Tibial artery (tissue), 4 donors: Measurements from ENCODE around the gene DGAT2.

Source experiments
- DNase-seq, 2 donors: peaks; one replicate each; pipeline ENCODE4 v3.0.0-alpha.2; 2019
- H3K27ac ChIP-seq, 2 donors: fragments of 200-600 bp; sonication (generic) in 1 of 2; 1 replicate in 1 of 2; 2 replicates in 1 of 2; pipeline ENCODE4 v1.5.1; 2018 to 2019; ENCODE audit warnings: mild to moderate bottlenecking in 1 of 2
- H3K27me3 ChIP-seq, 2 donors: fragments of 200-600 bp; sonication (generic) in 1 of 2; one replicate each; pipeline versions ENCODE4 v1.5.1 to v1.6.0; 2016 to 2019
- H3K36me3 ChIP-seq, 3 donors: fragments of 200-600 bp; sonication (generic) in 2 of 3; one replicate each; pipeline ENCODE4 v1.5.1; 2016 to 2019; ENCODE audit warnings: mild to moderate bottlenecking in 2 of 3
- H3K4me1 ChIP-seq, 4 donors: fragments of 200-600 bp; sonication (generic) in 2 of 4; 1 replicate in 3 of 4; 2 replicates in 1 of 4; pipeline ENCODE4 v1.5.1; 2016 to 2019
- H3K4me3 ChIP-seq, 2 donors: fragments of 200-600 bp; sonication (generic) in 1 of 2; 1 replicate in 1 of 2; 2 replicates in 1 of 2; pipeline ENCODE4 v1.5.1; 2018 to 2019; ENCODE audit warnings: mild to moderate bottlenecking in 2 of 2
- H3K9me3 ChIP-seq, 3 donors: fragments of 200-600 bp; sonication (generic) in 1 of 3; one replicate each; pipeline ENCODE4 v1.5.1; 2016 to 2019
- intact Hi-C: fragments of 100-400 bp; cut with DNase I; formaldehyde crosslinking; loops from one replicate; pipeline ENCODE4 v1.15.0; 2023; ENCODE audit warnings: low total_unique reads
- TF ChIP-seq, protein P1 (sequence below), 2 experiments: fragments of 200-600 bp in 1 of 2; fragments of 450-650 bp in 1 of 2; IDR thresholded peaks; one replicate each; pipeline ENCODE4 v1.5.1; 2017 to 2019; ENCODE audit warnings: antibody characterized with exemption in 2 of 2, mild to moderate bottlenecking in 1 of 2, moderate library complexity in 1 of 2

Gene DGAT2

DNA sequence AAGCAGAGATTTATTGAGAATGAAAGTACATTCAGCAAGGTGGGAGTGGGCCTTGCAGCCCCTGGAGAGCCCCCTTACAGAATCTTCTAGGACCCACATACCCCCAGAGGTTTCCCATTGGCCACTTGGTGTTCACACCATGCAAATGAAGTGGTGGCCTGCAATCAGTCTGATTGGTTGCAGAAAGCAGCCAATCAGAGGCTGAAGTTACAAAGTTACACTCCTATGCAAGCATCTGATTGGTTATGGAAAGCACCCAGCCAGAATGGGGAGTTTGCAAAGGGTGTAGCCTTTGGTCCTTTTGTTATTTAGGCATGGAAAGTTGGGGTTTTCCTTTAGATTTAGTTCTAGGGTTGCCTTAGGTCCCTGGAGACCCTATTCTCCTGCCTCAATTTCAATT is 81.3 kb downstream of the DGAT2 start:
- TF ChIP-seq, protein P1, sequence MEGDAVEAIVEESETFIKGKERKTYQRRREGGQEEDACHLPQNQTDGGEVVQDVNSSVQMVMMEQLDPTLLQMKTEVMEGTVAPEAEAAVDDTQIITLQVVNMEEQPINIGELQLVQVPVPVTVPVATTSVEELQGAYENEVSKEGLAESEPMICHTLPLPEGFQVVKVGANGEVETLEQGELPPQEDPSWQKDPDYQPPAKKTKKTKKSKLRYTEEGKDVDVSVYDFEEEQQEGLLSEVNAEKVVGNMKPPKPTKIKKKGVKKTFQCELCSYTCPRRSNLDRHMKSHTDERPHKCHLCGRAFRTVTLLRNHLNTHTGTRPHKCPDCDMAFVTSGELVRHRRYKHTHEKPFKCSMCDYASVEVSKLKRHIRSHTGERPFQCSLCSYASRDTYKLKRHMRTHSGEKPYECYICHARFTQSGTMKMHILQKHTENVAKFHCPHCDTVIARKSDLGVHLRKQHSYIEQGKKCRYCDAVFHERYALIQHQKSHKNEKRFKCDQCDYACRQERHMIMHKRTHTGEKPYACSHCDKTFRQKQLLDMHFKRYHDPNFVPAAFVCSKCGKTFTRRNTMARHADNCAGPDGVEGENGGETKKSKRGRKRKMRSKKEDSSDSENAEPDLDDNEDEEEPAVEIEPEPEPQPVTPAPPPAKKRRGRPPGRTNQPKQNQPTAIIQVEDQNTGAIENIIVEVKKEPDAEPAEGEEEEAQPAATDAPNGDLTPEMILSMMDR (IDR thresholded peaks at IDR 0.05), result no peak
- DNase-seq, result no peak
- Histone ChIP-seq H3K4me3 (no peak overlapping the region), H3K36me3 (peaks cover 0 to 7% (median 0%) of the 10 kb centered on the region in 3 donors), H3K9me3 (no peaks in the 10 kb centered on the region), H3K27ac (no peak overlapping the region), H3K4me1 (peaks cover 0 to 21% (median 16%) of the 10 kb centered on the region in 4 donors), H3K27me3 (no peaks in the 10 kb centered on the region)
- intact Hi-C loops, result no loop called here

DNA sequence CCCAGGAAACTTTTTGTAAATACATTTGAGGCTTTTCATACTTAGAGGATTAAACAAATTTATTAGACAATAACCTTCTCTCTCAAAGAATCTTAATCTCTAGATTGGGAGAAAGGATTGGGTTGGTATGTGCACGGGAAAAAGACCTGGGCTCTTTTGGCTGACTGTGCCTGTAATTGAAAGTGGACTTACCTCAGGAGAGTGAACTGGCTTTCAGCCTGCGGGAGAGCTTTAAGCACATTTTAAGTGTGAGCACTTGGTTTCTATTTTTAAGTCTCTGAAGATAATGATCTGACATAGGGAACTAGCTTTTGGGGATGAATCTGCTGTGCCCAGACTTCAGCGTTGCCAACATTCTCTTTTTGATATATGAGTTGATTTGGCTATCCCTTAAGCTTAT is 82.2 kb downstream of the DGAT2 start:
- Histone ChIP-seq H3K9me3 (no peaks in the 10 kb centered on the region), H3K36me3 (peaks cover 0 to 7% (median 0%) of the 10 kb centered on the region in 3 donors), H3K4me3 (no peak overlapping the region), H3K27ac (peak overlapping the region; percentile 21 to 54), H3K4me1 (peaks cover 0 to 21% (median 16%) of the 10 kb centered on the region in 4 donors), H3K27me3 (no peaks in the 10 kb centered on the region)
- no peak for DNase-seq
- TF ChIP-seq, protein P1 (IDR thresholded peaks at IDR 0.05), result no peak
- intact Hi-C loops, result no loop called here
